ENCODE measurements around the gene ZNFX1.

ZNFX1 gene

DNA sequence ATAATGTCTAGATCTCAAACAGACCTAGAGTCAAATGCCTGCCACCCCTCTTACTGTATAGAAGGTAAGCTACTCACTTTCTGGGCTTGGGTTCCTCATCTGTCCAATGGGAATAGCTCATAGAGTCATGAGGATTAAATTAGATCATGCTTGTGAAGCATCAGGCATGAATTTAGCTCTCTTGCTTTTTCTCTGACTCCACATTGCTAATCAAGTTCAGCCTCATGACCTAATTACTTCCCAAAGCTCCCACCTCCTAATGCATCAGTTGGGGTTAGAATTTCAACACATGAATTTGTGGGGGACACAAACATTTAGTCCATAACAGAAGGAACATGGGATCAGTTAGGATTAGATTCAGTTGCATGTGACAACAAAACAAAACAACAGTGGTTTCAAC is 63.3 kb downstream of the ZNFX1 start:
- peaks cover 16% of the 10 kb centered on the region for H3K4me1 ChIP-seq (ENCODE audit: insufficient read depth, low read length)

DNA sequence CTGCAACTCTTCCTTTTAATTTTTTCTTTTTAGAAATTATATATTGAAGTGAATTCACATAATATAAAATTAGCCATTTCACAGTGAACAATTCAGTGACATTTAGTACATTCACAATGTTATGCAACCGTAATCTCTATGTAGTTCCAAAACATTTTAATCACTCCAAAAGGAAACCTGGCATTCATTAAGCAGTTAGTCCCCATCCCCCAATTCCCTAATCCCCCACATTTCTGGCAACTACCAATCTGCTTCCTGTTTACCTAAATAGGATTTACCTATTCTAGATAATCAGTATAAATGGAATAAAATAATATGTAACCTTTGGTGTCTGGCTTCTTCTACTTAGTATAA is 67.1 kb downstream of the ZNFX1 start:
- DNase-seq (no peak), ATAC-seq (ENCODE audit: insufficient read depth, low read depth) (no peak)
- H3K4me2 ChIP-seq (ENCODE audit: insufficient read depth, low read length), result no peak overlapping the region
- no peak overlapping the region for H3K9ac ChIP-seq (ENCODE audit: low read depth, low read length)
- no peak overlapping the region for H3K27ac ChIP-seq (ENCODE audit: low read length)
- no peaks in the 10 kb centered on the region for H3K4me1 ChIP-seq (ENCODE audit: insufficient read depth, low read length)
- peaks cover 11% of the 10 kb centered on the region for H3K9me3 ChIP-seq (ENCODE audit: insufficient read depth, low read length, severe bottlenecking)
- TF ChIP-seq, protein P1, sequence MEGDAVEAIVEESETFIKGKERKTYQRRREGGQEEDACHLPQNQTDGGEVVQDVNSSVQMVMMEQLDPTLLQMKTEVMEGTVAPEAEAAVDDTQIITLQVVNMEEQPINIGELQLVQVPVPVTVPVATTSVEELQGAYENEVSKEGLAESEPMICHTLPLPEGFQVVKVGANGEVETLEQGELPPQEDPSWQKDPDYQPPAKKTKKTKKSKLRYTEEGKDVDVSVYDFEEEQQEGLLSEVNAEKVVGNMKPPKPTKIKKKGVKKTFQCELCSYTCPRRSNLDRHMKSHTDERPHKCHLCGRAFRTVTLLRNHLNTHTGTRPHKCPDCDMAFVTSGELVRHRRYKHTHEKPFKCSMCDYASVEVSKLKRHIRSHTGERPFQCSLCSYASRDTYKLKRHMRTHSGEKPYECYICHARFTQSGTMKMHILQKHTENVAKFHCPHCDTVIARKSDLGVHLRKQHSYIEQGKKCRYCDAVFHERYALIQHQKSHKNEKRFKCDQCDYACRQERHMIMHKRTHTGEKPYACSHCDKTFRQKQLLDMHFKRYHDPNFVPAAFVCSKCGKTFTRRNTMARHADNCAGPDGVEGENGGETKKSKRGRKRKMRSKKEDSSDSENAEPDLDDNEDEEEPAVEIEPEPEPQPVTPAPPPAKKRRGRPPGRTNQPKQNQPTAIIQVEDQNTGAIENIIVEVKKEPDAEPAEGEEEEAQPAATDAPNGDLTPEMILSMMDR (IDR thresholded peaks at IDR 0.05; ENCODE audit: borderline replicate concordance, extremely low read depth, low read length, poor library complexity, severe bottlenecking), result no peak
- TF ChIP-seq EZH2 (IDR thresholded peaks at IDR 0.05; ENCODE audit: borderline replicate concordance, low read depth, low read length, severe bottlenecking), result no peak
- H2AFZ ChIP-seq (ENCODE audit: low read depth, low read length), result no peak overlapping the region
- H3K27me3 ChIP-seq (ENCODE audit: insufficient read depth, low read length, poor library complexity), result no peaks in the 10 kb centered on the region
- no peaks in the 10 kb centered on the region for H3K79me2 ChIP-seq (ENCODE audit: insufficient read depth, low read length)
- no peaks in the 10 kb centered on the region for H4K20me1 ChIP-seq (ENCODE audit: insufficient read depth, low read length)
- H3K36me3 ChIP-seq (ENCODE audit: insufficient read depth, low read length), result no peaks in the 10 kb centered on the region
- no peak overlapping the region for H3K4me3 ChIP-seq (ENCODE audit: low read depth in 1 of 2, low read length in 2 of 2)

More for the DNA sequence above, 63.3 kb downstream of the ZNFX1 start:
- Histone ChIP-seq H3K9me3 (ENCODE audit: insufficient read depth, low read length, severe bottlenecking) (peaks cover 11% of the 10 kb centered on the region), H3K27ac (ENCODE audit: low read length) (no peak overlapping the region), H4K20me1 (ENCODE audit: insufficient read depth, low read length) (no peaks in the 10 kb centered on the region), H3K27me3 (ENCODE audit: insufficient read depth, low read length, poor library complexity) (no peaks in the 10 kb centered on the region), H3K79me2 (ENCODE audit: insufficient read depth, low read length) (peaks cover 4% of the 10 kb centered on the region), H3K4me2 (ENCODE audit: insufficient read depth, low read length) (no peak overlapping the region), H2AFZ (ENCODE audit: low read depth, low read length) (no peak overlapping the region; the same call in 1 of the 2 replicates), H3K4me3 (ENCODE audit: low read depth in 1 of 2, low read length in 2 of 2) (no peak overlapping the region), H3K36me3 (ENCODE audit: insufficient read depth, low read length) (no peaks in the 10 kb centered on the region; the same call in 1 of the 2 replicates), H3K9ac (ENCODE audit: low read depth, low read length) (no peak overlapping the region)
- TF ChIP-seq, protein P1 (IDR thresholded peaks at IDR 0.05; ENCODE audit: borderline replicate concordance, extremely low read depth, low read length, poor library complexity, severe bottlenecking), result no peak
- no peak for TF ChIP-seq EZH2 (IDR thresholded peaks at IDR 0.05; ENCODE audit: borderline replicate concordance, low read depth, low read length, severe bottlenecking)
- DNase-seq (no peak), ATAC-seq (ENCODE audit: insufficient read depth, low read depth) (no peak)

DNA sequence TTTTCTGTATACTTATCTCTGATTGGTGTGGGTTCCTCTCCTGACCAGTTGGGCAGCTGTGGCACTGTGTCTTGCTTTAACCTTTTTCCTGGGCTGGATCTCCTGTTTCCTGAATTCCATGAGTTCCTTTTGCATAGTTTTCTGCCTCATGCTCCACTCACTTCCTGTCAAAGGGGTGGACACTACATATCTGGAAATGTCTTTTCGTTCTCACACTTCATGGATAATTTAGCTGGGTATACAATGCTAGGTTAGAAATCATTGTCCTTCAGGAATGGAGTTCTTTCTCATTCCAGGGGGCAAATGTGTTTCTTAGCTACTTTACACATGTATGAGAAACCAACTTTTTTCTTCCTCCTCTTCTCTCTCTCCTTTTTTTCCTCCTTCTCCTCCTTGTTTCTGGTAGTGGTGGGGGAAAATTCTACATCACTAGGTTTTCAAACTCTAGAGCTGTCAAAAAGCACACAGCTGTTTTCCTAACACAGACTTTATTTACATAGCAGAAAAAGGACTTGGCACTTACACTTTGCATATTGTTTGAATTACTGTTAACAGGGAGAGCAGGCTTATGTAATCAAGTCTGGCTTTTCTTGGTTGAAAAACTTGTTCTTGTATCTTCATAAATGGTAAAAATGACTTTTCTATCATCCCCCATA is 67.6 kb downstream of the ZNFX1 start:
- Histone ChIP-seq H2AFZ (ENCODE audit: low read depth, low read length) (no peak overlapping the region), H3K4me2 (ENCODE audit: insufficient read depth, low read length) (no peak overlapping the region), H3K4me1 (ENCODE audit: insufficient read depth, low read length) (no peaks in the 10 kb centered on the region), H3K9me3 (ENCODE audit: insufficient read depth, low read length, severe bottlenecking) (peaks cover 11% of the 10 kb centered on the region), H3K79me2 (ENCODE audit: insufficient read depth, low read length) (no peaks in the 10 kb centered on the region), H3K36me3 (ENCODE audit: insufficient read depth, low read length) (no peaks in the 10 kb centered on the region), H3K9ac (ENCODE audit: low read depth, low read length) (no peak overlapping the region), H3K27me3 (ENCODE audit: insufficient read depth, low read length, poor library complexity) (no peaks in the 10 kb centered on the region), H4K20me1 (ENCODE audit: insufficient read depth, low read length) (no peaks in the 10 kb centered on the region), H3K27ac (ENCODE audit: low read length) (no peak overlapping the region), H3K4me3 (ENCODE audit: low read depth in 1 of 2, low read length in 2 of 2) (no peak overlapping the region)
- no peak for ATAC-seq (ENCODE audit: insufficient read depth, low read depth)
- TF ChIP-seq, protein P1 (IDR thresholded peaks at IDR 0.05; ENCODE audit: borderline replicate concordance, extremely low read depth, low read length, poor library complexity, severe bottlenecking), result no peak
- TF ChIP-seq EZH2 (IDR thresholded peaks at IDR 0.05; ENCODE audit: borderline replicate concordance, low read depth, low read length, severe bottlenecking), result no peak
- no peak for DNase-seq
